PC-9 (cell line): ENCODE results near the gene SLC27A4. TPM values are rescaled to one million over a fixed set of nuclear protein-coding genes. Genes with fewer than 3 reads are reported as not detected.
A peak's percentile ranks its signal among the peaks of the same experiment; 100 is the strongest.

Source experiments
- BruUV-seq: library from RNA; stranded (reverse); fragments of 400-500 nt; replicated peaks from 2 replicates; lab custom pipeline; 2021; lab: Mats Ljungman, UMichigan
- CTCF ChIA-PET: fragments of 300-600 bp; sonication (Branson Sonifier 250); formaldehyde crosslinking; loops from one replicate; lab custom pipeline; 2022; ENCODE audit warnings: antibody characterized with exemption; lab: Charles Lee
- POLR2A ChIA-PET: fragments of 300-600 bp; sonication (Branson Sonifier 250); formaldehyde crosslinking; loops from one replicate; lab custom pipeline; 2022; ENCODE audit warnings: antibody characterized with exemption; ENCODE audit not compliant: unreplicated experiment; lab: Charles Lee
- DNase-seq, 2 experiments: peaks; one replicate each; pipeline versions ENCODE4 v3.0.0 to v3.0.0-alpha.2; 2015 to 2022; ENCODE audit warnings: mixed read lengths in 1 of 2
- H2AFZ ChIP-seq: fragments of 200-600 bp; sonication (generic); 2 replicates; pipeline ENCODE4 v1.8.1; 2017; ENCODE audit warnings: antibody characterized with exemption
- H3F3A ChIP-seq: fragments of 200-600 bp; sonication (generic); 2 replicates; pipeline ENCODE4 v1.8.1; 2017; ENCODE audit warnings: antibody characterized with exemption, mild to moderate bottlenecking, low read depth; ENCODE audit not compliant: insufficient read depth
- H3K27ac ChIP-seq: fragments of 200-600 bp; sonication (generic); 2 replicates; pipeline ENCODE4 v1.6.1; 2016; ENCODE audit warnings: mixed run types
- H3K27me3 ChIP-seq: fragments of 200-600 bp; sonication (generic); 2 replicates; pipeline ENCODE4 v1.6.1; 2016; ENCODE audit warnings: low read depth, mixed run types; ENCODE audit not compliant: insufficient read depth
- H3K36me3 ChIP-seq: fragments of 200-600 bp; sonication (generic); 2 replicates; pipeline ENCODE4 v1.6.1; 2016; ENCODE audit warnings: low read depth, mixed run types
- H3K4me1 ChIP-seq: fragments of 200-600 bp; sonication (generic); replicated peaks from 2 replicates; pipeline ENCODE4 v1.6.1; 2016; ENCODE audit warnings: mixed run types; ENCODE audit not compliant: insufficient read depth
- H3K4me2 ChIP-seq: fragments of 200-600 bp; sonication (generic); 2 replicates; pipeline ENCODE4 v1.6.1; 2017; ENCODE audit warnings: mixed run types
- H3K4me3 ChIP-seq: fragments of 200-600 bp; sonication (generic); 2 replicates; pipeline ENCODE4 v1.6.1; 2016; ENCODE audit warnings: mixed run types
- H3K79me2 ChIP-seq: fragments of 200-600 bp; sonication (generic); 2 replicates; pipeline ENCODE4 v1.6.1; 2017; ENCODE audit warnings: low read depth, mixed run types
- H3K9me2 ChIP-seq: fragments of 200-600 bp; sonication (generic); 2 replicates; pipeline ENCODE4 v1.8.1; 2017; ENCODE audit warnings: mild to moderate bottlenecking; ENCODE audit not compliant: insufficient read depth
- H3K9me3 ChIP-seq: fragments of 200-600 bp; sonication (generic); 2 replicates; pipeline ENCODE4 v1.8.1; 2016; ENCODE audit warnings: low read depth; ENCODE audit not compliant: insufficient read depth
- H4K20me1 ChIP-seq: fragments of 200-600 bp; sonication (generic); 2 replicates; pipeline ENCODE4 v1.8.1; 2017; ENCODE audit not compliant: insufficient read depth
- EZH2 ChIP-seq: fragments of 200-600 bp; sonication (generic); IDR thresholded peaks from 2 replicates; pipeline ENCODE4 v1.8.0; 2017; ENCODE audit warnings: antibody characterized with exemption, low read depth
- intact Hi-C: fragments of 100-400 bp; cut with micrococcal nuclease; formaldehyde crosslinking; loops from one replicate; pipeline ENCODE4 v1.10.0; 2022; ENCODE audit not compliant: unreplicated experiment
- total RNA-seq: library from RNA; stranded (reverse); gene quantifications from 2 replicates; pipeline ENCODE4 v1.2.3, GENCODE V29; 2021
- TF ChIP-seq, protein P1 (sequence below): fragments of 200-600 bp; sonication (generic); conservative IDR thresholded peaks from 2 replicates; pipeline ENCODE4 v1.6.1; 2017; ENCODE audit warnings: mixed run types, antibody characterized with exemption, mild to moderate bottlenecking, moderate library complexity

The SLC27A4 gene
- total RNA-seq, 1 experiment from 2014 or later, result 30.4 TPM

DNA sequence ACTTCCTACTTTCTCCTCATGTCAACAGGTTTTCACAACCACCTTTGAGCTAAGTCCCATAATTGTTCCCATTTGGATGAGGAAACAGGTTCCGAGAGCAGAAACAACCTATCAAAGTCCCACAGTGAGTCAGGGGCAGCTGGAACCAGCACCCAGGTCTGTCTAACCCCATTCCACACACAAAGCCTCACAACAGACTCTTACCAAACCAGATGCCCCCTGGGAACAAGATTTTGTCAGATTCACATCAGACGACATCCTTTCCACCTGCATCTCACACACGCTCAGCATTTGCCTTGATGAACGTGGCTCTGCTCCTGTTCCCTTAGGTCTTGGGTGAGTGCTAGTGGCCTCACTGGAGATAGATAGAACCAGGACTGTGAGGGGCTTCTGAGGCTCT lies 47.2 kb upstream of the SLC27A4 start:
- no peaks in the 10 kb centered on the region for H4K20me1 ChIP-seq
- no peak overlapping the region for H3K4me2 ChIP-seq
- no TSS peak for BruUV-seq
- ChIA-PET POLR2A (interaction anchor here (0.6 kb wide), 1 partner anchor 448 kb away, joined by 7 read pairs; no protein-coding TSS in a partner anchor), CTCF (interaction anchor here (0.8 kb wide), 1 partner anchor 48 kb away, joined by 3 read pairs; no protein-coding TSS in a partner anchor)
- H3K4me3 ChIP-seq, result no peak overlapping the region
- no peaks in the 10 kb centered on the region for H3K36me3 ChIP-seq
- peaks cover 6% of the 10 kb centered on the region for H3K79me2 ChIP-seq
- TF ChIP-seq, protein P1, sequence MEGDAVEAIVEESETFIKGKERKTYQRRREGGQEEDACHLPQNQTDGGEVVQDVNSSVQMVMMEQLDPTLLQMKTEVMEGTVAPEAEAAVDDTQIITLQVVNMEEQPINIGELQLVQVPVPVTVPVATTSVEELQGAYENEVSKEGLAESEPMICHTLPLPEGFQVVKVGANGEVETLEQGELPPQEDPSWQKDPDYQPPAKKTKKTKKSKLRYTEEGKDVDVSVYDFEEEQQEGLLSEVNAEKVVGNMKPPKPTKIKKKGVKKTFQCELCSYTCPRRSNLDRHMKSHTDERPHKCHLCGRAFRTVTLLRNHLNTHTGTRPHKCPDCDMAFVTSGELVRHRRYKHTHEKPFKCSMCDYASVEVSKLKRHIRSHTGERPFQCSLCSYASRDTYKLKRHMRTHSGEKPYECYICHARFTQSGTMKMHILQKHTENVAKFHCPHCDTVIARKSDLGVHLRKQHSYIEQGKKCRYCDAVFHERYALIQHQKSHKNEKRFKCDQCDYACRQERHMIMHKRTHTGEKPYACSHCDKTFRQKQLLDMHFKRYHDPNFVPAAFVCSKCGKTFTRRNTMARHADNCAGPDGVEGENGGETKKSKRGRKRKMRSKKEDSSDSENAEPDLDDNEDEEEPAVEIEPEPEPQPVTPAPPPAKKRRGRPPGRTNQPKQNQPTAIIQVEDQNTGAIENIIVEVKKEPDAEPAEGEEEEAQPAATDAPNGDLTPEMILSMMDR, result no peak
- no peak for TF ChIP-seq EZH2
- H3K9me3 ChIP-seq, result no peaks in the 10 kb centered on the region
- intact Hi-C loops, result no loop called here
- no peak overlapping the region for H3K27ac ChIP-seq
- H3K4me1 ChIP-seq, result peaks cover 31% of the 10 kb centered on the region
- DNase-seq, result no peak
- H3K9me2 ChIP-seq, result no peaks in the 10 kb centered on the region
- H3K27me3 ChIP-seq, result no peaks in the 10 kb centered on the region
- H3F3A ChIP-seq, result peaks cover 30% of the 10 kb centered on the region; the same call in 1 of the 2 replicates
- no peak overlapping the region for H2AFZ ChIP-seq

DNA sequence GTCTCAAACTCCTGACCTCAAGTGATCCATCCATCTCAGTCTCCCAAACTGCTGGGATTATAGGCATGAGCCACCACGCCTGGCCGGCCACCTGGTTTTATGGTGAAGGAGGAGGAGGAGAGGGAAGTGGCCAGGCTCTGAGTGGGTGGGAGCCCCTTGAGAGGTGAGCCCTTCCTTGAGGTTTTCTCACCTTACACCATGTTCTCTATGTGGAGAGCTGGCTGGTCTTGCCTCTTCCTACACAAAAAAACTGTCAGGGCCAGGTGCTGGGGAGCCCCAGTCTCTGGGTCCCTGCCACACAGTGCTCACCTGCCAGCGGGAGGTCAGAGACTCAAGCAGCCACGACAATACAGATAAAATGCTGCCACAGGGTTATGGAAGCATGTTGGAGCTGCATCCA lies 46.2 kb upstream of the SLC27A4 start:
- POLR2A ChIA-PET, result interaction anchor here (0.6 kb wide), 2 partner anchors 330 to 1731 kb away, joined by 6 to 27 read pairs; no protein-coding TSS in a partner anchor
- no peaks in the 10 kb centered on the region for H3K27me3 ChIP-seq
- intact Hi-C loops, result loop anchor here (2.0 kb wide), 1 partner anchor 211 kb away; the partner anchor contains the start of gene GLE1
- no peak overlapping the region for H2AFZ ChIP-seq
- BruUV-seq, result no TSS peak
- no peak overlapping the region for H3K27ac ChIP-seq
- no peak for DNase-seq
- H3F3A ChIP-seq, result peaks cover 41% of the 10 kb centered on the region
- no peaks in the 10 kb centered on the region for H3K9me2 ChIP-seq
- H3K9me3 ChIP-seq, result no peaks in the 10 kb centered on the region
- CTCF ChIA-PET, result interaction anchor here (1.7 kb wide), 1 partner anchor 125 kb away, joined by 5 read pairs; no protein-coding TSS in a partner anchor
- peaks cover 6% of the 10 kb centered on the region for H3K79me2 ChIP-seq
- no peak overlapping the region for H3K4me2 ChIP-seq
- H4K20me1 ChIP-seq, result no peaks in the 10 kb centered on the region
- peaks cover 41% of the 10 kb centered on the region for H3K4me1 ChIP-seq
- H3K4me3 ChIP-seq, result no peak overlapping the region
- H3K36me3 ChIP-seq, result no peaks in the 10 kb centered on the region
- TF ChIP-seq, protein P1, result no peak
- no peak for TF ChIP-seq EZH2

DNA sequence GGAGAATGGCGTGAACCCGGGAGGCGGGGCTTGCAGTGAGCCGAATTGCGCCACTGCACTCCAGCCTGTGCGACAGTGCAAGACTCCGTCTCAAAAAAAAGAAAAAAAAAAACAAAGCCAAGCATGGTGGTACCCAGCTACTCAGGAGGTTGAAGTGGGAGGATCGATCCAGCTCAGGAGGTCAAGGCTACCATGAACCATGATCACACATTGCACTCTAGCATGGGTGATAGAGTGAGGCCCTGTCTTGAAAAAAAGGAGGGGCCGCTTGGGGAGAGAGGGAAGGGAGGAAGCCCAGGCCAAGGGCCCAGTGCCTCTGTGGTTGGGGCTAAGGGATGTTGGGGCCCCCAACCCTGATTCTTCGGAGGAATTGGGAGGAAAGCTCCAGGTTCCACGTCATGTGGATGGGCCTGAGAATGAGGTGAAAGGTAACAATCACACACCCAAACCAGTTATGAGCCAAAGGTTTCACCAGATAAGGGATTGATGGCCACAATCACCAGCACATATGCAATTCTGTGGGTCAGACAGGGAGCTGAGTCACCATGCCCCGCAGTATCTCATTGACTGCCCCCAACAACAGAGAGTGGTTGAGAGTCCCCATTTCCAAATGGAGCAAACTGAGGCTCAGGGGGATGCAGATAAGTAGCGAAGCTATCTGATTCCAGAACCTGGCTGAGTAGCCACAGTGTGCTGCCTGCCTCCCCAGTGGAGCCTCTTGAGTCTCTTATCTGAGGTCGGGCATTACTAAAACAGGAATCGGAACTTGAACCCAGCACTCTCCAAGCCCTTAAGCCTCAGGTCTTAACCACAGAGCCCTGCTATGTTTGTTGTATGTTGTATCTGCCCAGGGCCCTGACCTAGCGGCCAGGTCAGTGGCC lies 43.7 kb upstream of the SLC27A4 start:
- H4K20me1 ChIP-seq, result no peaks in the 10 kb centered on the region
- BruUV-seq, result no TSS peak
- peaks cover 6% of the 10 kb centered on the region for H3K79me2 ChIP-seq
- H3K27me3 ChIP-seq, result no peaks in the 10 kb centered on the region
- ChIA-PET POLR2A (interaction anchor here (0.5 kb wide), 1 partner anchor 45 kb away, joined by 7 read pairs; no protein-coding TSS in a partner anchor), CTCF (interaction anchor here (0.6 kb wide), 2 partner anchors 11 to 67 kb away, joined by 3 to 4 read pairs; no protein-coding TSS in a partner anchor)
- H2AFZ ChIP-seq, result no peak overlapping the region
- no peak for TF ChIP-seq EZH2
- TF ChIP-seq, protein P1, result no peak
- H3K36me3 ChIP-seq, result no peaks in the 10 kb centered on the region
- peak in 1 of 2 experiments; percentile 78 for DNase-seq
- peak overlapping the region; percentile 97 for H3K27ac ChIP-seq
- H3K9me2 ChIP-seq, result no peaks in the 10 kb centered on the region
- intact Hi-C loops, result loop anchor here (5.0 kb wide), 2 partner anchors 261 to 341 kb away; no protein-coding TSS in a partner anchor
- H3K4me2 ChIP-seq, result peak overlapping the region; percentile 74
- H3K9me3 ChIP-seq, result no peaks in the 10 kb centered on the region
- H3K4me3 ChIP-seq, result no peak overlapping the region
- peaks cover 56% of the 10 kb centered on the region for H3K4me1 ChIP-seq
- peaks cover 51% of the 10 kb centered on the region for H3F3A ChIP-seq
